ENCODE data around the gene TUBB3. TPM values are rescaled to one million over a fixed set of nuclear protein-coding genes. Genes with fewer than 3 reads are reported as not detected.
"Not testable (repeated sequence)": the region's sequence is repeated elsewhere in the genome, so short reads cannot be mapped to it uniquely, and the experiment has no call there.

The TUBB3 gene
- total RNA-seq, 2 donors from 2014 or later = 0.74 to 9.7 TPM

DNA sequence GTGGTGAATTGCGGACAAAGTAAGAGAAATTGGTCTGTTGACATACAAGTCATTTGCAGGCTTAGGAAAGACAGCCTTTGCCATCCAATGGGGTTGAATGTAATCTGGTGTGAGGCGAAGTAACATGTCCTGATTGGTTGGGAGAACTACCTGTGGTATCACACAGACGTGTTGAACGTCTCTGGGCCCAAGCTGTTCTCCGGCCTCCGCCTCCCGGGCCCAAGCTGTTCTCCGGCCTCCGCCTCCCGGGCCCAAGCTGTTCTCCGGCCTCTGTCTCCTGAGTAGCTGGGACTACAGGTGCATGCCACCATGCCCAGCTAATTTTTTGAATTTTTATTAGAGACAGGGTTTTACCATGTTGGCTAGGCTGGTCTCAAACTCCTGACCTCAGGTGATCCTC, 44.9 kb downstream of the TUBB3 start:
- not testable (repeated sequence) for H3K4me3 Mint-ChIP-seq; H3K36me3 Mint-ChIP-seq (ENCODE audit: low read depth); H3K9me3 Mint-ChIP-seq; H3K4me1 Mint-ChIP-seq; H3K27me3 Mint-ChIP-seq; ATAC-seq (replicated peaks); H3K27ac Mint-ChIP-seq

DNA sequence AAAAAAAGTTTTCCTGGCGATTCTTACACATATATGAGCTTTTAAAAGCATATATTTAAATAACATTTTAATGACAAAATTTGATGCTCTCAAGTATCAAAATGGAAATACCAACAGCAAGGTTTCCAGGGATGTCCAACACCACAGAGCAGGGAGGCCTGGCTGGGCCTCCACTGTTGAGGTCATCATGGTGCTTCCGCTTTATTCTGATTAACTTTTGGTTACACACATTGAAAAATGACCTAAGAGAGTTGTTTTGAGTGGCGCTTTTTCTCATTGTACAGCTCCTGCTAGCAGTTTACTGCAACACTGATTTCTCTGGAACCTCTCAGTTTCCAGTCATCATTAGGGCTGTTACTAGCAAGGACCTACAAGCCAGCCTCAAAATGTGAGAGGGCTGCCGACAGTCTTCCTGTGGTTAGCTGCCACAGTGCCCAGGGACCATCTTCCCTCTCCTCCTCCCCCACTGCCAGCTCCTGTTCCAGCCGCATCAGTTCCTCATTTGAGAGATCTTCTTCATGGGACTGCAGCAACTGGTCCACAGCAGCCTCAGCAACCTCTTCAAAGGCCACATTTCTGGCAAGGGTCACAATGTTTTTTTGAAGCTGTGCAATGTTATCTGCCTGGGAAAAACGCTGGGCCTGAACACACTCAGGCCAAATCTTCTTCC, 46.7 kb downstream of the TUBB3 start:
- no peak for ATAC-seq (replicated peaks)
- H3K4me1 Mint-ChIP-seq = peaks cover 9% of the 10 kb centered on the region
- no peak overlapping the region for H3K27ac Mint-ChIP-seq
- no peaks in the 10 kb centered on the region for H3K27me3 Mint-ChIP-seq
- H3K9me3 Mint-ChIP-seq = no peaks in the 10 kb centered on the region
- H3K4me3 Mint-ChIP-seq = no peak overlapping the region
- peaks cover 6% of the 10 kb centered on the region for H3K36me3 Mint-ChIP-seq (ENCODE audit: low read depth)

GRCh38 chr16:89971495-89972243, 48.5 kb downstream of the TUBB3 start:
- no peaks in the 10 kb centered on the region for H3K9me3 Mint-ChIP-seq
- no peak for ATAC-seq (replicated peaks)
- H3K4me3 Mint-ChIP-seq = peak overlapping the region; percentile 92
- no peaks in the 10 kb centered on the region for H3K27me3 Mint-ChIP-seq
- H3K27ac Mint-ChIP-seq = peak overlapping the region; percentile 71
- H3K36me3 Mint-ChIP-seq (ENCODE audit: low read depth) = peaks cover 6% of the 10 kb centered on the region
- peaks cover 10% of the 10 kb centered on the region for H3K4me1 Mint-ChIP-seq

DNA sequence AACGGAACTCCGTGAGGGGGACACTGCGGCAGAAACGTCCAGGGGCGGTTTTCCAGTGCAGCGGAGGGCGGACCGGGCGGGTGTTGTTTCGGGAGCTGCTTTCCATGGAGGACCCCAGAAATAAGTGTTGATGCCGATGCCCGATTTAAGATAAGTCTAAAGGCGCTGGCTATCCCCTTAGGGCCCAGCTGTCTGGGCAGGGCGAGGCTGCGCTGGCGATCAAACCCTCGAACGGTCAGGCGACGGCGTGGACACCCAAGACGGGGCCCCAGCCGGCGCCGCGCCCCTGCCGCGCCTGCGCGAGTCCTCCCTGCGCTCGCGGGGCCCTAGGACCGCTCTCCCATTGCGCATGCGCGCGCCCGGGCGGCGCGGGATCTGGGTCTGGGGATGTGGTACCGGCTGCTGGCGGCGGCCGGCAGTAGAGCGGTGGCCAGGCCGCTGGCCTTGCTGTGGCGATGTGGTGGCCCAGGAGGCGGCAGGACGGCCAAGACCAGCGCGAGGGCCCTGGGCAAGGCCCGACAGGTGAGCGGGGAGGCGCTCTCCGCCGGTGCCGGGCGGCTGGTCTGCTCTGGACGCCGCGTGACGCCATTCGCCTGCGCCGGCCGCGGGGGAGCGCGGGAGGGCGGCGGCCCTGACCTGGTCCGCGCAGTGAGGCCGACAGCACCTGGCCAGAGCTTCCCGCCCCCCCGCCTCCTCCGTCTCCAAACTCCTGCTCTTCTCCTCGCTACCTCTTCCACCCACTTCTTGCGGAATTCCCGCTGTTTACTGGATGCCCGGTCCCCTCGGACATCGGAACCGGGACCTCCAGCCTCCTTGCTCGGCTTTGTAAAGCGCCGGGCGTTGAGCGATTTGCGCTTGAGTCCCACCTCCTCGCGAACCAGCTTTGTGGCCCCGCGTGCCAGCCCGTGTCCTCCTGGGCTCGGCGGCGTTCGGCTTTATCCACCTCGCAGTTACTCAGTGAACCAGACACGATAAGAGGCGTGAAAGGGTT, 49.4 kb downstream of the TUBB3 start:
- H3K27ac Mint-ChIP-seq = peak overlapping the region; percentile 98
- peaks cover 10% of the 10 kb centered on the region for H3K4me1 Mint-ChIP-seq
- peak overlapping the region; percentile 92 for H3K4me3 Mint-ChIP-seq
- H3K9me3 Mint-ChIP-seq = no peaks in the 10 kb centered on the region
- H3K27me3 Mint-ChIP-seq = no peaks in the 10 kb centered on the region
- ATAC-seq (replicated peaks) = peak; percentile 94
- H3K36me3 Mint-ChIP-seq (ENCODE audit: low read depth) = peaks cover 13% of the 10 kb centered on the region

- Mint-ChIP-seq H3K4me1 (peaks cover 10% of the 10 kb centered on the region), H3K4me3 (peak overlapping the region; percentile 92), H3K27ac (peak overlapping the region; percentile 98), H3K9me3 (no peaks in the 10 kb centered on the region), H3K36me3 (ENCODE audit: low read depth) (peaks cover 19% of the 10 kb centered on the region), H3K27me3 (no peaks in the 10 kb centered on the region)
- ATAC-seq (replicated peaks) = no peak
Measured at GRCh38 chr16:89973235-89973634, 50.1 kb downstream of the TUBB3 start.

- Mint-ChIP-seq H3K4me1 (peaks cover 10% of the 10 kb centered on the region), H3K27ac (peak overlapping the region; percentile 98)
Measured at GRCh38 chr16:89973654-89974335, 50.7 kb downstream of the TUBB3 start.

GRCh38 chr16:89974870-89975269, 51.7 kb downstream of the TUBB3 start:
- Mint-ChIP-seq H3K4me1 (peaks cover 10% of the 10 kb centered on the region), H3K4me3 (no peak overlapping the region), H3K27ac (no peak overlapping the region), H3K36me3 (ENCODE audit: low read depth) (peaks cover 36% of the 10 kb centered on the region), H3K27me3 (no peaks in the 10 kb centered on the region), H3K9me3 (no peaks in the 10 kb centered on the region)
- no peak for ATAC-seq (replicated peaks)

More at GRCh38 chr16:89973654-89974335, 50.7 kb downstream of the TUBB3 start:
- Mint-ChIP-seq H3K9me3 (no peaks in the 10 kb centered on the region), H3K36me3 (ENCODE audit: low read depth) (peaks cover 25% of the 10 kb centered on the region), H3K4me3 (peak overlapping the region; percentile 92), H3K27me3 (no peaks in the 10 kb centered on the region)
- no peak for ATAC-seq (replicated peaks)

- Mint-ChIP-seq H3K36me3 (ENCODE audit: low read depth) (peaks cover 92% of the 10 kb centered on the region), H3K4me1 (no peaks in the 10 kb centered on the region), H3K9me3 (no peaks in the 10 kb centered on the region), H3K27me3 (no peaks in the 10 kb centered on the region), H3K27ac (peak overlapping the region; percentile 87), H3K4me3 (peak overlapping the region; percentile 46)
- peak; percentile 91 for ATAC-seq (replicated peaks)
Measured at GRCh38 chr16:89981414-89981813, 58.3 kb downstream of the TUBB3 start.

DNA sequence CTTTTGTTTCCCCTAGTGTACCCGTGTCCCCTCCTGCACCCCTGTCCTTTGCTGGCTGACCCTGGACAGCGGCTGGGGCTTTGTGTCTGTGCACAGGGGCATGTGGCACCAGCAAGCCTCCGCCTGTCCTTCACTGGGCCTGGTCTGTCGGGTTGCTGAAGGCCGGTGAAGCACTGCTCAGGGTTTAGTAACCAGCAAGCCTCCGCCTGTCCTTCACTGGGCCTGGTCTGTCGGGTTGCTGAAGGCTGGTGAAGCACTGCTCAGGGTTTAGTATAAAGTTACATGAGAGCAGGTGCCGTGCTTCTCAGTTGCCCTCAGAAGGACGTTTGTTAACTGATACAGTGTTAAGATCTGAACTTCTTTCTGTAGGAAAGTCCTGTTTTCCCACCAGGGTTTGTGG, 59.2 kb downstream of the TUBB3 start:
- H3K4me3 Mint-ChIP-seq = peak overlapping the region; percentile 46
- H3K27ac Mint-ChIP-seq = peak overlapping the region; percentile 87
- H3K9me3 Mint-ChIP-seq = no peaks in the 10 kb centered on the region
- no peak for ATAC-seq (replicated peaks)
- no peaks in the 10 kb centered on the region for H3K27me3 Mint-ChIP-seq
- peaks cover 5% of the 10 kb centered on the region for H3K4me1 Mint-ChIP-seq
- H3K36me3 Mint-ChIP-seq (ENCODE audit: low read depth) = peaks cover 96% of the 10 kb centered on the region

DNA sequence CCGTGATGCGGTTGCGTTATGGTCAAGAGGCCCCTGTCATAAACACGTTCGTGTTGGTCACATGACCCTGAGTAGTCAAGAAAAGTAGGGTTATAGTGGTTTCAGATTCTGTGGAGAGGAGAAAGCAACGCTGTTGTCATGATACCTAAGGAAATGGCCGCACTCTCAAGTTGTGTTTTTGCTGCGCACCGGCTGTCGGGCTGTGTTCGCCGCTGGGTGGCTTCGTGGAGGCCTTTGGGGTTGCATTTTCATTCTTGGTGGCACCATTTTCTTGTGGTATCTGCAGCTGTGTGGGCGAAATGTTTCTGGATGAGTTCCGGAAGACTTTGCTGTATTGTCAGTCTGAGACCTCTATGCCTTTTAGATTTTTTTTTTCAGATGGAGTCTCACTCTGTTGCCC, 60.4 kb downstream of the TUBB3 start:
- Mint-ChIP-seq H3K27ac (peak overlapping the region; percentile 36), H3K4me3 (peak overlapping the region; percentile 36), H3K27me3 (no peaks in the 10 kb centered on the region), H3K36me3 (ENCODE audit: low read depth) (peaks cover 92% of the 10 kb centered on the region), H3K9me3 (no peaks in the 10 kb centered on the region), H3K4me1 (peaks cover 5% of the 10 kb centered on the region)
- peak; percentile 59 for ATAC-seq (replicated peaks)

DNA sequence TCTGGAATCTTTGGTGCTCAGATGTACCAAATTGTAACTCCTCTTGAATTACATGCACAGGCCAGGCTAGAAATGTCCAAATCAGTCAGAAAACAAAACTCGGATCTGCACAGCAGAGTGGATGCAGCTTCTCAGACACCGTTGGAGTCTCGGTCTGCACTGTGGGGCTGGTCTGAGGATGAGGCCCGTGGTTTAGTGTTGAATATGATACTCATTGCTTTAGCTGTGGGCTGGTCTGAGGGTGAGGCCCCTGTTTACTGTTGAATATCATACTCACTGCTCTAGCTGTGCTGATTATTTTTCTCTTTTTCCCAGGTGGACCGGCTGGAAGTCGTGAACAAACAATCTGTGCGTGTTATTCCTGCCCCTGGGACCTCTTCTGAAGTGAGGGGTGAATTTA, 61.1 kb downstream of the TUBB3 start:
- Mint-ChIP-seq H3K27me3 (no peaks in the 10 kb centered on the region), H3K27ac (no peak overlapping the region), H3K36me3 (ENCODE audit: low read depth) (peaks cover 92% of the 10 kb centered on the region), H3K9me3 (no peaks in the 10 kb centered on the region), H3K4me3 (no peak overlapping the region), H3K4me1 (peaks cover 5% of the 10 kb centered on the region)
- ATAC-seq (replicated peaks) = no peak

- H3K36me3 Mint-ChIP-seq (ENCODE audit: low read depth) = peaks cover 85% of the 10 kb centered on the region
- H3K27ac Mint-ChIP-seq = no peak overlapping the region
- H3K27me3 Mint-ChIP-seq = no peaks in the 10 kb centered on the region
- H3K4me1 Mint-ChIP-seq = peaks cover 5% of the 10 kb centered on the region
- no peak for ATAC-seq (replicated peaks)
- no peak overlapping the region for H3K4me3 Mint-ChIP-seq
- H3K9me3 Mint-ChIP-seq = no peaks in the 10 kb centered on the region
Measured at GRCh38 chr16:89985219-89985618, 62.1 kb downstream of the TUBB3 start.
